ENCODE results near the gene INSR. TPM values are rescaled to one million over a fixed set of nuclear protein-coding genes. Genes with fewer than 3 reads are reported as not detected.

Gene INSR
- total and polyA plus RNA-seq, 2 donors (not counting 3 experiments of a cell fraction or from before 2014, with no cell fraction given) = 4.9 to 19.5 TPM

- BruUV-seq (replicated peaks) = no TSS peak
- no peak for TF ChIP-seq JUN (IDR thresholded peaks at IDR 0.05; ENCODE audit: borderline replicate concordance, insufficient read depth, insufficient read length, low read depth)
- no peak for TF ChIP-seq MYC (IDR thresholded peaks at IDR 0.05; ENCODE audit: low read depth, low read length)
- TF ChIP-seq GATA2 (IDR thresholded peaks at IDR 0.05; ENCODE audit: insufficient read depth, insufficient read length, low read depth, low read length) = no peak
- no peak for TF ChIP-seq MAX (IDR thresholded peaks at IDR 0.05; ENCODE audit: insufficient read depth, insufficient read length)
- TF ChIP-seq FOS (IDR thresholded peaks at IDR 0.05; ENCODE audit: borderline replicate concordance, insufficient read depth, low read length) = no peak
- TF ChIP-seq POLR2A (IDR thresholded peaks at IDR 0.05; ENCODE audit: low read depth, low read length) = no peak
- no peak for TF ChIP-seq CTCF (IDR thresholded peaks at IDR 0.05; ENCODE audit: extremely low read depth in 1 of 2, insufficient read depth in 1 of 2, low read depth in 1 of 2, low read length in 2 of 2)
- TF ChIP-seq EZH2 (IDR thresholded peaks at IDR 0.05; ENCODE audit: borderline replicate concordance, low read depth, low read length, severe bottlenecking) = no peak
- no peak for TF ChIP-seq POLR2AphosphoS5 (IDR thresholded peaks at IDR 0.05; ENCODE audit: insufficient read depth, low read depth, low read length)
- Histone ChIP-seq H3K36me3 (ENCODE audit: control insufficient read depth in 2 of 2, extremely low read depth in 1 of 2, insufficient read depth in 2 of 2, low read length in 2 of 2) (peaks cover 0 to 5% of the 10 kb centered on the region in 2 experiments), H3K27me3 (ENCODE audit: control insufficient read depth in 2 of 2, insufficient read depth in 2 of 2, low read length in 2 of 2) (no peaks in the 10 kb centered on the region), H4K20me1 (replicated peaks; ENCODE audit: control insufficient read depth, extremely low read depth, insufficient read depth, low read length) (no peaks in the 10 kb centered on the region), H3K79me2 (ENCODE audit: control insufficient read depth, insufficient read depth, low read length) (no peaks in the 10 kb centered on the region), H3K9ac (replicated peaks; ENCODE audit: extremely low read depth, insufficient read depth, low read length) (no peak overlapping the region), H3K4me1 (ENCODE audit: control insufficient read depth, extremely low read depth, insufficient read depth, low read length) (no peaks in the 10 kb centered on the region), H3K4me2 (ENCODE audit: insufficient read depth, low read length) (no peak overlapping the region), H3K4me3 (replicated peaks in 1 of 3; ENCODE audit: insufficient read depth in 1 of 3, low read depth in 1 of 3, low read length in 3 of 3) (no peak overlapping the region), H2AFZ (ENCODE audit: low read depth, low read length) (no peak overlapping the region), H3K27ac (ENCODE audit: insufficient read depth, low read depth, low read length) (no peak overlapping the region), H3K9me1 (replicated peaks; ENCODE audit: control insufficient read depth, extremely low read depth, insufficient read depth, low read length) (no peaks in the 10 kb centered on the region), H3K9me3 (replicated peaks; ENCODE audit: control insufficient read depth, insufficient read depth, low read length) (peaks cover 9% of the 10 kb centered on the region)
- POLR2A ChIA-PET = no interaction called here
- DNase-seq (ENCODE audit: low read depth, low spot score) (no peak), FAIRE-seq (no peak)
- dilution Hi-C loops (cut with MboI; ENCODE audit: extremely low pct_ligation_motif_present, low sequenced_read_pairs) (no loop called here), intact Hi-C loops (cut with micrococcal nuclease) (no loop called here)
- CTCF ChIA-PET = no interaction called here
Measured at GRCh38 chr19:7088999-7089398, 205.2 kb downstream of the INSR start.

Measured in endothelial cell of umbilical vein (primary cell).